GM12878 (cell line): Measurements from ENCODE around the gene PI4KB. TPM values are rescaled to one million over a fixed set of nuclear protein-coding genes. Genes with fewer than 3 reads are reported as not detected.

Experiments
- ATAC-seq: fragments of 200-7000 bp; cut with Tn5 transposase; 3 replicates; pipeline ENCODE4 v1.9.1; 2020; ENCODE audit warnings: mild to moderate bottlenecking, moderate library complexity
- BruUV-seq: library from RNA; stranded (reverse); fragments of 400-500 nt; replicated peaks from 2 replicates; lab custom pipeline; 2021; lab: Mats Ljungman, UMichigan
- CTCF ChIA-PET: fragments of 300-600 bp; sonication (Branson Sonifier 250); formaldehyde crosslinking; extraction: SDS; loops from one replicate; lab custom pipeline; 2021; ENCODE audit warnings: inconsistent platforms; lab: Yijun Ruan, JAX
- POLR2A ChIA-PET: fragments of 350-600 bp; formaldehyde crosslinking; extraction: SDS; loops from one replicate; lab custom pipeline; 2021; ENCODE audit warnings: inconsistent platforms; lab: Charles Lee
- RAD21 ChIA-PET: fragments of 300-600 bp; sonication (Branson Sonifier 250); formaldehyde crosslinking; loops from one replicate; lab custom pipeline; 2023; ENCODE audit warnings: antibody characterized with exemption; ENCODE audit not compliant: unreplicated experiment; lab: Charles Lee
- SMC1A ChIA-PET: fragments of 300-600 bp; sonication (Branson Sonifier 250); formaldehyde crosslinking; loops from one replicate; lab custom pipeline; 2023; ENCODE audit not compliant: unreplicated experiment, uncharacterized antibody; lab: Charles Lee
- DNase-seq: peaks from one replicate; pipeline ENCODE4 v3.0.0-alpha.2; 2011; ENCODE audit warnings: low read depth, low spot score
- FAIRE-seq: peaks from 3 replicates; lab custom pipeline; 2011; peaks lifted over from hg19 to GRCh38; lab: Jason Lieb, UNC
- H2AFZ ChIP-seq: 2 replicates; pipeline ENCODE4 v1.6.0; 2011; ENCODE audit warnings: low read depth, low read length, control low read depth; ENCODE audit not compliant: control insufficient read depth
- H3K27ac ChIP-seq: 2 replicates; pipeline ENCODE4 v1.5.1; 2011; ENCODE audit warnings: control low read depth; ENCODE audit not compliant: control insufficient read depth, insufficient read depth
- H3K27me3 ChIP-seq, 2 experiments: replicated peaks in 1 of 2; 2 replicates each; pipeline versions ENCODE4 v1.6.0 to v1.6.1; 2011; ENCODE audit warnings: low read length in 1 of 2; ENCODE audit not compliant: control insufficient read depth in 2 of 2, insufficient read depth in 2 of 2
- H3K36me3 ChIP-seq, 2 experiments: 2 replicates each; pipeline ENCODE4 v1.5.1; 2011; ENCODE audit warnings: low read length in 1 of 2; ENCODE audit not compliant: control insufficient read depth in 2 of 2, insufficient read depth in 2 of 2
- H3K4me1 ChIP-seq: 2 replicates; pipeline ENCODE4 v1.6.1; 2011; ENCODE audit warnings: mild to moderate bottlenecking, low read length, moderate library complexity, mixed read lengths; ENCODE audit not compliant: control insufficient read depth, insufficient read depth
- H3K4me2 ChIP-seq: 2 replicates; pipeline ENCODE4 v1.6.0; 2011; ENCODE audit warnings: control low read depth; ENCODE audit not compliant: control insufficient read depth, insufficient read depth
- H3K4me3 ChIP-seq: fragments of 200-600 bp; sonication (generic); 2 replicates; pipeline ENCODE4 v1.5.1; 2016
- H3K79me2 ChIP-seq: 2 replicates; pipeline ENCODE4 v1.6.0; 2011; ENCODE audit warnings: low read length; ENCODE audit not compliant: control insufficient read depth, insufficient read depth
- H3K9ac ChIP-seq: 2 replicates; pipeline ENCODE4 v1.8.0; 2011; ENCODE audit warnings: low read length, control low read depth, mixed read lengths; ENCODE audit not compliant: control insufficient read depth, insufficient read depth
- H3K9me3 ChIP-seq: replicated peaks from 3 replicates; pipeline ENCODE4 v1.5.1; 2011; ENCODE audit warnings: mild to moderate bottlenecking, low read length; ENCODE audit not compliant: control insufficient read depth, insufficient read depth
- H4K20me1 ChIP-seq: 2 replicates; pipeline ENCODE4 v1.6.0; 2011; ENCODE audit not compliant: control insufficient read depth, insufficient read depth
- CEBPB ChIP-seq, 2 experiments: fragments of 150-350 bp in 1 of 2; IDR thresholded peaks; 2 replicates each; pipeline ENCODE4 v1.6.1; 2012 to 2014; ENCODE audit warnings: low read depth in 2 of 2, low read length in 2 of 2, borderline replicate concordance in 1 of 2, inconsistent platforms in 1 of 2
- DPF2 ChIP-seq: fragments of 450-650 bp; IDR thresholded peaks from 2 replicates; pipeline ENCODE4 v1.6.1; 2017; ENCODE audit warnings: mild to moderate bottlenecking
- EED ChIP-seq: sonication (generic); IDR thresholded peaks from 2 replicates; pipeline ENCODE4 v1.6.1; 2016; ENCODE audit warnings: antibody characterized with exemption, low read depth
- GABPA ChIP-seq: IDR thresholded peaks from 2 replicates; pipeline ENCODE4 v1.6.1; 2014; ENCODE audit warnings: antibody characterized with exemption, low read depth, mild to moderate bottlenecking, inconsistent platforms
- IKZF2 ChIP-seq, 2 experiments: fragments of 450-650 bp; IDR thresholded peaks; 2 replicates each; pipeline ENCODE4 v1.6.1; 2017; ENCODE audit warnings: mild to moderate bottlenecking in 2 of 2, moderate library complexity in 2 of 2
- NR2C2 ChIP-seq: IDR thresholded peaks from 2 replicates; pipeline ENCODE4 v1.6.1; 2011; ENCODE audit warnings: borderline replicate concordance, low read depth; ENCODE audit not compliant: control insufficient read depth, insufficient read length
- NRF1 ChIP-seq: conservative IDR thresholded peaks from 2 replicates; pipeline ENCODE4 v1.6.1; 2011; ENCODE audit warnings: mild to moderate bottlenecking, low read depth, low read length, improper control_type of control experiment
- POLR2AphosphoS5 ChIP-seq: IDR thresholded peaks from 2 replicates; pipeline ENCODE4 v1.6.1; 2011; ENCODE audit warnings: mild to moderate bottlenecking, low read length, inconsistent platforms
- POU2F2 ChIP-seq: IDR thresholded peaks from 3 replicates; pipeline ENCODE4 v1.6.1; 2011; ENCODE audit warnings: low read depth, mild to moderate bottlenecking, low read length, borderline replicate concordance
- RBBP5 ChIP-seq: fragments of 200-600 bp; sonication (generic); conservative IDR thresholded peaks from 2 replicates; pipeline ENCODE4 v1.6.1; 2016
- SIN3A ChIP-seq: IDR thresholded peaks from 2 replicates; pipeline ENCODE4 v1.6.1; 2012; ENCODE audit warnings: low read depth, low read length, improper control_type of control experiment
- SMC3 ChIP-seq: IDR thresholded peaks from 2 replicates; pipeline ENCODE4 v1.6.1; 2011; ENCODE audit warnings: low read length, improper control_type of control experiment, borderline replicate concordance
- SP1 ChIP-seq: IDR thresholded peaks from one replicate; pipeline ENCODE4 v1.6.1; 2011; ENCODE audit warnings: low read depth, low read length
- TCF7 ChIP-seq: IDR thresholded peaks from 2 replicates; pipeline ENCODE4 v1.6.1; 2014; ENCODE audit warnings: antibody characterized with exemption, borderline replicate concordance
- ZBED1 ChIP-seq: IDR thresholded peaks from 2 replicates; pipeline ENCODE4 v1.6.1; 2016; ENCODE audit warnings: borderline replicate concordance
- ZNF207 ChIP-seq: fragments of 450-650 bp; IDR thresholded peaks from 2 replicates; pipeline ENCODE4 v1.6.1; 2014; ENCODE audit warnings: antibody characterized with exemption, mild to moderate bottlenecking, borderline replicate concordance
- ZNF217 ChIP-seq: fragments of 450-650 bp; IDR thresholded peaks from 2 replicates; pipeline ENCODE4 v1.6.1; 2017; ENCODE audit warnings: antibody characterized with exemption, mild to moderate bottlenecking
- WGBS: methylation state at CpG from one replicate; pipeline ENCODE4 v1.1.6; 2016; ENCODE audit warnings: low lambda C conversion rate; ENCODE audit not compliant: insufficient replicate concordance, insufficient coverage; ENCODE audit errors: missing lambda C conversion rate; 5-methylcytosine and 5-hydroxymethylcytosine counted together
- in situ Hi-C: fragments of 300-500 bp; cut with MboI; formaldehyde crosslinking; loops from 9 replicates; pipeline ENCODE4 v1.14.3; 2018; ENCODE audit warnings: mixed read lengths
- intact Hi-C: fragments of 100-400 bp; cut with micrococcal nuclease; formaldehyde crosslinking; loops from one replicate; pipeline ENCODE4 v1.14.2; 2022; ENCODE audit not compliant: unreplicated experiment
- polyA plus RNA-seq, 11 experiments: library from polyadenylated mRNA; depleted of rRNA in 4 of 11; unstranded in 6 of 11; stranded (reverse) in 5 of 11; fragments of >200 nt; fragmentation: Nextera tagmentation in 4 of 11; fragmentation: Illumina TruSeq in 1 of 11; extraction: Ambion mirVana in 4 of 11; extraction: Trizol in 1 of 11; gene quantifications; 1 replicate in 1 of 11; 2 replicates in 10 of 11; pipeline versions ENCODE4 v1.2.1 to v1.2.3, GENCODE V29; 2011 to 2016; ENCODE audit warnings: inconsistent platforms in 2 of 11, missing spikeins in 2 of 11, low read depth in 1 of 11
- total RNA-seq, 4 experiments: library from RNA; depleted of rRNA in 3 of 4; stranded (reverse); fragments of >200 nt in 3 of 4; fragmentation: Illumina TruSeq in 1 of 4; extraction: Trizol in 1 of 4; gene quantifications; 2 replicates each; pipeline versions ENCODE4 v1.2.1 to v1.2.3, GENCODE V29; 2013 to 2021
- TF ChIP-seq, protein P1 (sequence below): IDR thresholded peaks from 2 replicates; pipeline ENCODE4 v1.6.1; 2012; ENCODE audit warnings: low read length, inconsistent platforms
- TF ChIP-seq, protein P2 (sequence below): IDR thresholded peaks from 2 replicates; pipeline ENCODE4 v1.6.1; 2012; ENCODE audit warnings: low read depth, low read length, improper control_type of control experiment
- TF ChIP-seq, protein P3 (sequence below): fragments of 450-650 bp; IDR thresholded peaks from 2 replicates; pipeline ENCODE4 v1.6.1; 2017; ENCODE audit warnings: mild to moderate bottlenecking, low read depth, inconsistent platforms; ENCODE audit not compliant: poor library complexity, severe bottlenecking

The PI4KB gene
- total and polyA plus RNA-seq, 10 of the 15 experiments (the other 5 are each of a cell fraction or from before 2014, with no cell fraction given) = 3.3 to 88.3 (median 51.7) TPM

DNA sequence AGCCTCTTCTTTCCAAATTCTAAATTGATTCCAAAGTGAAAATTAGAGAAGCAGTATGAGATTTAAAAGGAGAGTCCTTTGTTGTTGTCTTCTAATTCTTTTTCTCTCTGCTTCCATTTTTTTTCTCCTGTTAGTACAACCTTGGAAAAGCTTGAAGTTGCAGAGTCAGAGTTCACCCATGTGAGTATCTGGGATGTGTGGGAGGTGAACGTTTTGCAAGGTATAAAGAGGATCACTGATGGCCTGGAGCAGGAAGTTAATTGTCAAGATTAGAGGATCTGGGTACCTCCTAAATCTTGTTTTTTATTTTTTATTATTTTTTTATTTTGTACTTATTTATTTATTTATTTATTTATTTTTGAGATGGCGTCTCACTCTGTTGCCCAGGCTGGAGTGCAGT, 80.4 kb downstream of the PI4KB start:
- Histone ChIP-seq H3K4me3 (no peak overlapping the region), H3K27me3 (no peaks in the 10 kb centered on the region), H3K4me2 (no peak overlapping the region), H2AFZ (no peak overlapping the region), H3K9ac (no peak overlapping the region), H3K36me3 (peaks cover 18 to 38% of the 10 kb centered on the region in 2 experiments), H3K4me1 (no peaks in the 10 kb centered on the region), H3K79me2 (no peaks in the 10 kb centered on the region), H3K9me3 (no peaks in the 10 kb centered on the region), H4K20me1 (no peaks in the 10 kb centered on the region), H3K27ac (no peak overlapping the region)
- ChIA-PET CTCF (interaction anchor here (1.2 to 1.3 kb wide), 4 partner anchors 12 to 201 kb away, joined by 3 read pairs; no protein-coding TSS in a partner anchor), SMC1A (interaction anchor here (1.1 kb wide), 1 partner anchor 147 kb away, joined by 5 read pairs; no protein-coding TSS in a partner anchor), RAD21 (interaction anchor here (0.6 to 1.3 kb wide), 2 partner anchors 51 to 144 kb away, joined by 3 read pairs; no protein-coding TSS in a partner anchor), POLR2A (interaction anchor here (0.6 kb wide), 3 partner anchors 52 to 491 kb away, joined by 3 to 5 read pairs (median 4); no protein-coding TSS in a partner anchor)
- TF ChIP-seq ZBED1 (no peak), POLR2AphosphoS5 (no peak), ZNF207 (no peak), TCF7 (no peak), CEBPB (IDR thresholded peaks at IDR 0.05; ENCODE audit: borderline replicate concordance in 1 of 2, low read depth in 2 of 2, low read length in 2 of 2) (no peak), IKZF2 (IDR thresholded peaks at IDR 0.05) (no peak), DPF2 (no peak), NRF1 (no peak), RBBP5 (no peak), GABPA (no peak), POU2F2 (no peak), ZNF217 (no peak), SIN3A (no peak), SMC3 (no peak), NR2C2 (no peak), EED (no peak), SP1 (no peak)
- TF ChIP-seq, protein P1, sequence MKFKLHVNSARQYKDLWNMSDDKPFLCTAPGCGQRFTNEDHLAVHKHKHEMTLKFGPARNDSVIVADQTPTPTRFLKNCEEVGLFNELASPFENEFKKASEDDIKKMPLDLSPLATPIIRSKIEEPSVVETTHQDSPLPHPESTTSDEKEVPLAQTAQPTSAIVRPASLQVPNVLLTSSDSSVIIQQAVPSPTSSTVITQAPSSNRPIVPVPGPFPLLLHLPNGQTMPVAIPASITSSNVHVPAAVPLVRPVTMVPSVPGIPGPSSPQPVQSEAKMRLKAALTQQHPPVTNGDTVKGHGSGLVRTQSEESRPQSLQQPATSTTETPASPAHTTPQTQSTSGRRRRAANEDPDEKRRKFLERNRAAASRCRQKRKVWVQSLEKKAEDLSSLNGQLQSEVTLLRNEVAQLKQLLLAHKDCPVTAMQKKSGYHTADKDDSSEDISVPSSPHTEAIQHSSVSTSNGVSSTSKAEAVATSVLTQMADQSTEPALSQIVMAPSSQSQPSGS = no peak
- TF ChIP-seq, protein P2, sequence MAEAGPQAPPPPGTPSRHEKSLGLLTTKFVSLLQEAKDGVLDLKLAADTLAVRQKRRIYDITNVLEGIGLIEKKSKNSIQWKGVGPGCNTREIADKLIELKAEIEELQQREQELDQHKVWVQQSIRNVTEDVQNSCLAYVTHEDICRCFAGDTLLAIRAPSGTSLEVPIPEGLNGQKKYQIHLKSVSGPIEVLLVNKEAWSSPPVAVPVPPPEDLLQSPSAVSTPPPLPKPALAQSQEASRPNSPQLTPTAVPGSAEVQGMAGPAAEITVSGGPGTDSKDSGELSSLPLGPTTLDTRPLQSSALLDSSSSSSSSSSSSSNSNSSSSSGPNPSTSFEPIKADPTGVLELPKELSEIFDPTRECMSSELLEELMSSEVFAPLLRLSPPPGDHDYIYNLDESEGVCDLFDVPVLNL = no peak
- TF ChIP-seq, protein P3, sequence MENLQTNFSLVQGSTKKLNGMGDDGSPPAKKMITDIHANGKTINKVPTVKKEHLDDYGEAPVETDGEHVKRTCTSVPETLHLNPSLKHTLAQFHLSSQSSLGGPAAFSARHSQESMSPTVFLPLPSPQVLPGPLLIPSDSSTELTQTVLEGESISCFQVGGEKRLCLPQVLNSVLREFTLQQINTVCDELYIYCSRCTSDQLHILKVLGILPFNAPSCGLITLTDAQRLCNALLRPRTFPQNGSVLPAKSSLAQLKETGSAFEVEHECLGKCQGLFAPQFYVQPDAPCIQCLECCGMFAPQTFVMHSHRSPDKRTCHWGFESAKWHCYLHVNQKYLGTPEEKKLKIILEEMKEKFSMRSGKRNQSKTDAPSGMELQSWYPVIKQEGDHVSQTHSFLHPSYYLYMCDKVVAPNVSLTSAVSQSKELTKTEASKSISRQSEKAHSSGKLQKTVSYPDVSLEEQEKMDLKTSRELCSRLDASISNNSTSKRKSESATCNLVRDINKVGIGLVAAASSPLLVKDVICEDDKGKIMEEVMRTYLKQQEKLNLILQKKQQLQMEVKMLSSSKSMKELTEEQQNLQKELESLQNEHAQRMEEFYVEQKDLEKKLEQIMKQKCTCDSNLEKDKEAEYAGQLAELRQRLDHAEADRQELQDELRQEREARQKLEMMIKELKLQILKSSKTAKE = no peak
- 100% methylated on average over 2 of the region's 2 CpGs for WGBS
- no peak for FAIRE-seq
- ATAC-seq = no peak
- no peak for DNase-seq
- intact Hi-C loops (no loop called here), in situ Hi-C loops (no loop called here)
- no TSS peak for BruUV-seq
